Measurements from ENCODE around the gene SFRP5. TPM values are rescaled to one million over a fixed set of nuclear protein-coding genes. Genes with fewer than 3 reads are reported as not detected.

Gene SFRP5
- total RNA-seq, 1 experiment from 2014 or later = not detected

DNA sequence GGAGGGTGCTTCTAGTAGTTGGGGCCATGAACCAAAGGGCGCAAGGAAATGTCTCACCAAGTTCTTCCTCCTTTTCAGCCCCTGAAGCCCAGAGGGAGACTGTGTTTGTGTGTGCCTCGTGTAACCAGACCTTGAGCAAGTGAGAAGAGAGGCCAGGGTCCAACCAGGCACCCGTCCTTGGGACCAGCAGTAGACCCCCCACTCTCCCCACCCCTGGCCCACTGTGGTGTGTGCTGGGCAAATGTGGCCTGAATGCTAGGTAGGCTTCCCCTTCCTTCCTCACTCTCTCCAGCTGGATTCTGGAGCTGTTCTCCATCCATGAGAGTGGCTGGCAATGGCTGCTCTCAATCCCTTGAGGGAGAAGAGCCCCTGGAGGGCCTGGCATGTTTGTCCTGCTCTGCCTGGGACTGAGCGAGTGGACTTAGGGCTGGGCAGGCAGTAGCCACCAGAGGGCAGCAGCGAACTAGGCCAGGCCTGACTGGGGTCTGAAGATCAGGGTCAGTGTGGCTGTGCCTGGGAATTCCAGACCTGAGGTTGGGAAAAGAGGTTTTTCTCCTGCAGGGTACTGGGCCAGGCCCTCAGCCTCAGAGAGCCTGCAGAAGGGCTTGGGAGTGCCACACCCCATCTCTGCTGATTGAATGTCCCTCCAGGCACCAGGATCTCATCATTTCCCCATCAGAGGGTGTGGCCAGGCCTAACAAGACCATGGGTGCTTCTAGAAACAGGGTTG, 12.5 kb downstream of the SFRP5 start:
- H3K36me3 ChIP-seq (ENCODE audit: control insufficient read depth in 1 of 2, insufficient read depth in 2 of 2, low read length in 2 of 2) = peaks cover 26 to 33% of the 10 kb centered on the region in 2 experiments
- peaks cover 2% of the 10 kb centered on the region in 2 experiments; a peak in 3 of 4 replicates for H3K4me1 ChIP-seq (ENCODE audit: control insufficient read depth in 1 of 2, insufficient read depth in 2 of 2, low read length in 2 of 2)
- no peak overlapping the region for H3K27ac ChIP-seq (ENCODE audit: low read depth, low read length)
- CTCF ChIA-PET = interaction anchor here (2.1 to 2.3 kb wide), 2 partner anchors 109 to 282 kb away, joined by 7 to 11 read pairs; no protein-coding TSS in a partner anchor
- H3K9me3 ChIP-seq (ENCODE audit: control insufficient read depth in 1 of 2, insufficient read depth in 1 of 2, low read depth in 1 of 2, low read length in 2 of 2) = no peaks in the 10 kb centered on the region
- no TSS peak for BruUV-seq (replicated peaks)
- H3K27me3 ChIP-seq (ENCODE audit: insufficient read depth, low read length) = no peaks in the 10 kb centered on the region
- H3K79me2 ChIP-seq (ENCODE audit: insufficient read depth, low read length) = no peaks in the 10 kb centered on the region
- H3K9ac ChIP-seq (ENCODE audit: low read length) = no peak overlapping the region
- no peaks in the 10 kb centered on the region for H3K9me2 ChIP-seq (ENCODE audit: insufficient read depth)
- intact Hi-C loops (cut with micrococcal nuclease) = loop anchor here (1.0 to 5.0 kb wide), 3 partner anchors 110 to 281 kb away; no protein-coding TSS in a partner anchor
- H3K4me3 ChIP-seq (replicated peaks in 1 of 2; ENCODE audit: low read depth in 1 of 2, low read length in 2 of 2) = no peak overlapping the region
- TF ChIP-seq EGR1 (IDR thresholded peaks at IDR 0.05; ENCODE audit: low read depth) = no peak
- TF ChIP-seq, protein P1, sequence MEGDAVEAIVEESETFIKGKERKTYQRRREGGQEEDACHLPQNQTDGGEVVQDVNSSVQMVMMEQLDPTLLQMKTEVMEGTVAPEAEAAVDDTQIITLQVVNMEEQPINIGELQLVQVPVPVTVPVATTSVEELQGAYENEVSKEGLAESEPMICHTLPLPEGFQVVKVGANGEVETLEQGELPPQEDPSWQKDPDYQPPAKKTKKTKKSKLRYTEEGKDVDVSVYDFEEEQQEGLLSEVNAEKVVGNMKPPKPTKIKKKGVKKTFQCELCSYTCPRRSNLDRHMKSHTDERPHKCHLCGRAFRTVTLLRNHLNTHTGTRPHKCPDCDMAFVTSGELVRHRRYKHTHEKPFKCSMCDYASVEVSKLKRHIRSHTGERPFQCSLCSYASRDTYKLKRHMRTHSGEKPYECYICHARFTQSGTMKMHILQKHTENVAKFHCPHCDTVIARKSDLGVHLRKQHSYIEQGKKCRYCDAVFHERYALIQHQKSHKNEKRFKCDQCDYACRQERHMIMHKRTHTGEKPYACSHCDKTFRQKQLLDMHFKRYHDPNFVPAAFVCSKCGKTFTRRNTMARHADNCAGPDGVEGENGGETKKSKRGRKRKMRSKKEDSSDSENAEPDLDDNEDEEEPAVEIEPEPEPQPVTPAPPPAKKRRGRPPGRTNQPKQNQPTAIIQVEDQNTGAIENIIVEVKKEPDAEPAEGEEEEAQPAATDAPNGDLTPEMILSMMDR (IDR thresholded peaks at IDR 0.05 in 2 of 3, conservative IDR thresholded peaks at IDR 0.05 in 1 of 3; ENCODE audit: borderline replicate concordance in 1 of 3, insufficient read depth in 1 of 3, low read depth in 2 of 3, low read length in 2 of 3) = peak; percentile 79 to 98 (median 94)
- peak; percentile 86 for TF ChIP-seq RAD21 (IDR thresholded peaks at IDR 0.05; ENCODE audit: low read depth)
- POLR2A ChIA-PET = no interaction called here
- ATAC-seq = peak; percentile 94
- no peaks in the 10 kb centered on the region for H4K20me1 ChIP-seq (ENCODE audit: insufficient read depth)
- RAD21 ChIA-PET (ENCODE audit: low non-redundant PET in 1 of 2, low total read pairs in 2 of 2, uncharacterized antibody in 2 of 2, unreplicated experiment in 2 of 2) = no interaction called here
- DNase-seq (ENCODE audit: low read depth, low spot score) = peak; percentile 48
- H3K4me2 ChIP-seq (ENCODE audit: low read length) = no peak overlapping the region
- no peak overlapping the region for H2AFZ ChIP-seq (ENCODE audit: low read depth, low read length, poor library complexity, severe bottlenecking)

DNA sequence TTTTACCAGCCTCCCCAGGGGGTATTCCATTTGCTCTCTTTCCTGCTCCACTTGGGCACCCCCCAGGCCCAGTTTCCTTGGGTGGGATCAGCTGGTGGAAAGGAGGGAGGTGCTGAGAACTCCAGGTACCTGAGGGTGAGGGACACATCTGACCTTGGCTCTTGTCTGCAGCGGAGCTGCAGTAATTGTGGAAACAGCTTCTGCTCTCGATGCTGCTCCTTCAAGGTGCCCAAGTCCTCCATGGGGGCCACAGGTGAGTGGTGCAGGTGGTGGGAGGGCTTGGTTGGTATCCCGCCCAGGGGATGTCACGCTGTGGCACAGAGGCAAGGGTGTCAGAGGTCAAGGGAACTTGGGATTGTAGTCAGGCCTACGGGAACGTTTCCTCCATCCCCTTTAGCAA, 14.3 kb downstream of the SFRP5 start:
- H3K9me2 ChIP-seq (ENCODE audit: insufficient read depth) = no peaks in the 10 kb centered on the region
- ATAC-seq (no peak), DNase-seq (ENCODE audit: low read depth, low spot score) (no peak)
- ChIA-PET RAD21 (ENCODE audit: low non-redundant PET in 1 of 2, low total read pairs in 2 of 2, uncharacterized antibody in 2 of 2, unreplicated experiment in 2 of 2) (no interaction called here), POLR2A (no interaction called here), CTCF (interaction anchor here (1.4 kb wide), 1 partner anchor 284 kb away, joined by 3 read pairs; no protein-coding TSS in a partner anchor)
- no TSS peak for BruUV-seq (replicated peaks)
- no peak overlapping the region for H3K27ac ChIP-seq (ENCODE audit: low read depth, low read length)
- intact Hi-C loops (cut with micrococcal nuclease) = loop anchor here (5.0 kb wide), 1 partner anchor 270 kb away; no protein-coding TSS in a partner anchor
- H3K9ac ChIP-seq (ENCODE audit: low read length) = no peak overlapping the region
- H3K4me2 ChIP-seq (ENCODE audit: low read length) = no peak overlapping the region
- no peaks in the 10 kb centered on the region for H4K20me1 ChIP-seq (ENCODE audit: insufficient read depth)
- no peaks in the 10 kb centered on the region for H3K79me2 ChIP-seq (ENCODE audit: insufficient read depth, low read length)
- no peak overlapping the region for H2AFZ ChIP-seq (ENCODE audit: low read depth, low read length, poor library complexity, severe bottlenecking)
- peaks cover 40 to 42% of the 10 kb centered on the region in 2 experiments for H3K36me3 ChIP-seq (ENCODE audit: control insufficient read depth in 1 of 2, insufficient read depth in 2 of 2, low read length in 2 of 2)
- no peaks in the 10 kb centered on the region for H3K9me3 ChIP-seq (ENCODE audit: control insufficient read depth in 1 of 2, insufficient read depth in 1 of 2, low read depth in 1 of 2, low read length in 2 of 2)
- H3K4me3 ChIP-seq (replicated peaks in 1 of 2; ENCODE audit: low read depth in 1 of 2, low read length in 2 of 2) = no peak overlapping the region
- H3K27me3 ChIP-seq (ENCODE audit: insufficient read depth, low read length) = no peaks in the 10 kb centered on the region
- no peaks in the 10 kb centered on the region for H3K4me1 ChIP-seq (ENCODE audit: control insufficient read depth in 1 of 2, insufficient read depth in 2 of 2, low read length in 2 of 2)
- TF ChIP-seq, protein P2, sequence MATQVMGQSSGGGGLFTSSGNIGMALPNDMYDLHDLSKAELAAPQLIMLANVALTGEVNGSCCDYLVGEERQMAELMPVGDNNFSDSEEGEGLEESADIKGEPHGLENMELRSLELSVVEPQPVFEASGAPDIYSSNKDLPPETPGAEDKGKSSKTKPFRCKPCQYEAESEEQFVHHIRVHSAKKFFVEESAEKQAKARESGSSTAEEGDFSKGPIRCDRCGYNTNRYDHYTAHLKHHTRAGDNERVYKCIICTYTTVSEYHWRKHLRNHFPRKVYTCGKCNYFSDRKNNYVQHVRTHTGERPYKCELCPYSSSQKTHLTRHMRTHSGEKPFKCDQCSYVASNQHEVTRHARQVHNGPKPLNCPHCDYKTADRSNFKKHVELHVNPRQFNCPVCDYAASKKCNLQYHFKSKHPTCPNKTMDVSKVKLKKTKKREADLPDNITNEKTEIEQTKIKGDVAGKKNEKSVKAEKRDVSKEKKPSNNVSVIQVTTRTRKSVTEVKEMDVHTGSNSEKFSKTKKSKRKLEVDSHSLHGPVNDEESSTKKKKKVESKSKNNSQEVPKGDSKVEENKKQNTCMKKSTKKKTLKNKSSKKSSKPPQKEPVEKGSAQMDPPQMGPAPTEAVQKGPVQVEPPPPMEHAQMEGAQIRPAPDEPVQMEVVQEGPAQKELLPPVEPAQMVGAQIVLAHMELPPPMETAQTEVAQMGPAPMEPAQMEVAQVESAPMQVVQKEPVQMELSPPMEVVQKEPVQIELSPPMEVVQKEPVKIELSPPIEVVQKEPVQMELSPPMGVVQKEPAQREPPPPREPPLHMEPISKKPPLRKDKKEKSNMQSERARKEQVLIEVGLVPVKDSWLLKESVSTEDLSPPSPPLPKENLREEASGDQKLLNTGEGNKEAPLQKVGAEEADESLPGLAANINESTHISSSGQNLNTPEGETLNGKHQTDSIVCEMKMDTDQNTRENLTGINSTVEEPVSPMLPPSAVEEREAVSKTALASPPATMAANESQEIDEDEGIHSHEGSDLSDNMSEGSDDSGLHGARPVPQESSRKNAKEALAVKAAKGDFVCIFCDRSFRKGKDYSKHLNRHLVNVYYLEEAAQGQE (IDR thresholded peaks at IDR 0.05; ENCODE audit: low read depth) = no peak
- TF ChIP-seq EZH2phosphoT487 (IDR thresholded peaks at IDR 0.05; ENCODE audit: borderline replicate concordance) (no peak), POLR2A (IDR thresholded peaks at IDR 0.05; ENCODE audit: borderline replicate concordance, extremely low read depth, insufficient read depth, insufficient read length) (no peak), EGR1 (IDR thresholded peaks at IDR 0.05; ENCODE audit: low read depth) (no peak), JUND (IDR thresholded peaks at IDR 0.05) (no peak), FOSL1 (IDR thresholded peaks at IDR 0.05; ENCODE audit: low read depth) (no peak), RAD21 (IDR thresholded peaks at IDR 0.05; ENCODE audit: low read depth) (no peak), ZNF274 (IDR thresholded peaks at IDR 0.05; ENCODE audit: low read depth, low read length) (no peak), CEBPB (IDR thresholded peaks at IDR 0.05; ENCODE audit: low read depth) (no peak)
- TF ChIP-seq, protein P3, sequence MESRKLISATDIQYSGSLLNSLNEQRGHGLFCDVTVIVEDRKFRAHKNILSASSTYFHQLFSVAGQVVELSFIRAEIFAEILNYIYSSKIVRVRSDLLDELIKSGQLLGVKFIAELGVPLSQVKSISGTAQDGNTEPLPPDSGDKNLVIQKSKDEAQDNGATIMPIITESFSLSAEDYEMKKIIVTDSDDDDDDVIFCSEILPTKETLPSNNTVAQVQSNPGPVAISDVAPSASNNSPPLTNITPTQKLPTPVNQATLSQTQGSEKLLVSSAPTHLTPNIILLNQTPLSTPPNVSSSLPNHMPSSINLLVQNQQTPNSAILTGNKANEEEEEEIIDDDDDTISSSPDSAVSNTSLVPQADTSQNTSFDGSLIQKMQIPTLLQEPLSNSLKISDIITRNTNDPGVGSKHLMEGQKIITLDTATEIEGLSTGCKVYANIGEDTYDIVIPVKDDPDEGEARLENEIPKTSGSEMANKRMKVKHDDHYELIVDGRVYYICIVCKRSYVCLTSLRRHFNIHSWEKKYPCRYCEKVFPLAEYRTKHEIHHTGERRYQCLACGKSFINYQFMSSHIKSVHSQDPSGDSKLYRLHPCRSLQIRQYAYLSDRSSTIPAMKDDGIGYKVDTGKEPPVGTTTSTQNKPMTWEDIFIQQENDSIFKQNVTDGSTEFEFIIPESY (IDR thresholded peaks at IDR 0.05; ENCODE audit: extremely low read depth, insufficient replicate concordance, low read length) = no peak

Measured in HCT116 (cell line).